VCaP (cell line): ENCODE data around the gene DYRK2.

Source experiments
- H3K27ac ChIP-seq: fragments of 450-650 bp; 2 replicates; pipeline ENCODE4 v1.5.1; 2017
- TF ChIP-seq, protein P1 (sequence below): fragments of 450-650 bp; conservative IDR thresholded peaks from 2 replicates; pipeline ENCODE4 v1.5.1; 2017; ENCODE audit warnings: mild to moderate bottlenecking, moderate library complexity

DYRK2 gene

DNA sequence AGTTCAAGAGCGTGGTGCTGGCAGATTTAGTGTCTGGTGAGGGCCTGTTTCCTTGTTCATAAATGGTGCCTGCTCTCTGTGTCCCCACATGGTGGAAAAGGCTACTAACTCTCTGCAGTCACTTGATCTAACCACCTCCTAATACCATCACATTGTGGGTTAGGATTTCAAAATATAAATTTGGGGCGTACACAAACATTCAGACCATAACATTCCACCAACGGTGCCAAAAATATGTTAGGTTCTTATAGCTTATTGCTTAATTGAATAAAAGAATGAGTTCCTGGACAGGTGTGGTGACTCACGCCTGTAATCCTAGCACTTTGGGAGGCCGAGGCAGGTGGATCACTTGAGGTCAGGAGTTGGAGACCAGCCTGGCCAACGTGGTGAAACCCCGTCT, 3.4 kb upstream of the DYRK2 start:
- TF ChIP-seq, protein P1, sequence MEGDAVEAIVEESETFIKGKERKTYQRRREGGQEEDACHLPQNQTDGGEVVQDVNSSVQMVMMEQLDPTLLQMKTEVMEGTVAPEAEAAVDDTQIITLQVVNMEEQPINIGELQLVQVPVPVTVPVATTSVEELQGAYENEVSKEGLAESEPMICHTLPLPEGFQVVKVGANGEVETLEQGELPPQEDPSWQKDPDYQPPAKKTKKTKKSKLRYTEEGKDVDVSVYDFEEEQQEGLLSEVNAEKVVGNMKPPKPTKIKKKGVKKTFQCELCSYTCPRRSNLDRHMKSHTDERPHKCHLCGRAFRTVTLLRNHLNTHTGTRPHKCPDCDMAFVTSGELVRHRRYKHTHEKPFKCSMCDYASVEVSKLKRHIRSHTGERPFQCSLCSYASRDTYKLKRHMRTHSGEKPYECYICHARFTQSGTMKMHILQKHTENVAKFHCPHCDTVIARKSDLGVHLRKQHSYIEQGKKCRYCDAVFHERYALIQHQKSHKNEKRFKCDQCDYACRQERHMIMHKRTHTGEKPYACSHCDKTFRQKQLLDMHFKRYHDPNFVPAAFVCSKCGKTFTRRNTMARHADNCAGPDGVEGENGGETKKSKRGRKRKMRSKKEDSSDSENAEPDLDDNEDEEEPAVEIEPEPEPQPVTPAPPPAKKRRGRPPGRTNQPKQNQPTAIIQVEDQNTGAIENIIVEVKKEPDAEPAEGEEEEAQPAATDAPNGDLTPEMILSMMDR: no peak
- no peak overlapping the region for H3K27ac ChIP-seq

DNA sequence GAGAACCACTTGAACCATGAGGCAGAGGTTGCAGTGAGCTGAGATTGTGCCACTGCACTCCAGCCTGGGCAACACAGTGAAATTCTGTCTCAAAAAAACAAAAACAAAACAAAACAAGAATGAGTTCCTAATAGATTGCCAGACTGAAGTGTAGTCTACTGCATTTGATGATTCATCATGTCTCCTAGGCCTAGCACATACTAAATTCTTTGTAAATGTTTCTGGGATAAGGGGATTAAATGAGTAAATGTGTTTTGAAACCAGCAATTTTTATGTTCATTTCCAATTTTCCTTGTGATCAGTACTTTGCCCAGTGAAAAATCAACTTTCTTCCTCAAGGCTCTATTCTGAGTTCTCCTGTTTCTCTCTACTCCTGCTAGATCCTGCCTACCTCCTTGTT, 2.9 kb upstream of the DYRK2 start:
- TF ChIP-seq, protein P1: no peak
- H3K27ac ChIP-seq: no peak overlapping the region

DNA sequence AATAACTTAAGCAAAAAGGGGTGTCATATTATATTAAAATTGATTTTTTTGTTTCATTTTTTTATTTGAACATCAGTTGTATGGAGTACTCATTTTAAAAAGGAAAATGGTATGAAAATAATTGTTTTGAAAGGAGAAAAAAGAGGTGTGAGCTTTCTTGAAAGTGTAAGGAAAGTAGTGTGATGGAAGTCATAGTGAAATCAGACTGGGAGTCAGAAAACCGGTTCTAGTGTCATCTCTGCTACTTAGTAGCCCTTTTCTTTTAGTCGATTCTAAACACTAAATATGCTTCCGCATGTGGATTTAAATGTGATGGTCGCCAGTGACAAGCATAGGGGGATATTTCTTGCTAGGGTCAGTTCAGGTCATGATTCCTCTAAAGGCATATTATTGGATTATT, 1.8 kb upstream of the DYRK2 start:
- TF ChIP-seq, protein P1: no peak
- H3K27ac ChIP-seq: no peak overlapping the region

DNA sequence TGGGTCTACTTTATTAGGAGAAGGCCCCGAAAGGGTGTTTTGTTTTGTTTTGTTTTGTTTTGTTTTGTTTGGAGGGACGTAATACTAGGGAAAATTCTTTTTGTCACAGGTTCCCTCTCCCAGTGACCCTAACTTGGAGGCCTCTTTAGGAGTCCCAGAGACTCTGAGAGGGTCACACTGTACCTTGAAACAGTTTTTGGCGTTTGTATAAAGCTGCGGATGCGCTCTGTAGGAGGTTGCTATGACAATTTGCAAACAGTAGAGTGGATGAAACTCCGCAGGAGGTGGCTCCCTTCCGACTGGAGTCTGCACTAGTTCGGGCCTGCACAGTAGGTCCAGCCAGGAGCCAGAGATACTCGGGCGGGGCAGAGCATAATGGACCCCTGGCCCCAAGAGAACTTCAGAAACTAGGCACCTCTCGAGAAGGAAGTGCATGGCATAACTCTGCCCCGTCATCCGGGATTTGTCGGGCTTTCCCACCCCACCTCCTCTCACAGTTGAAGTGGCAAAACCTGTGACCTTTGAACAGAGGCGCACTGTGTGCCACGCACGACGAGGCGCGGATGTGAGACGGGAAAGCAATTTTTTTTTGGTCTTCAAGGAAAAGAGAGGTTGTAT, 1.3 kb upstream of the DYRK2 start:
- H3K27ac ChIP-seq: peak overlapping the region; percentile 92; the same call in 1 of the 2 replicates
- TF ChIP-seq, protein P1: no peak

DNA sequence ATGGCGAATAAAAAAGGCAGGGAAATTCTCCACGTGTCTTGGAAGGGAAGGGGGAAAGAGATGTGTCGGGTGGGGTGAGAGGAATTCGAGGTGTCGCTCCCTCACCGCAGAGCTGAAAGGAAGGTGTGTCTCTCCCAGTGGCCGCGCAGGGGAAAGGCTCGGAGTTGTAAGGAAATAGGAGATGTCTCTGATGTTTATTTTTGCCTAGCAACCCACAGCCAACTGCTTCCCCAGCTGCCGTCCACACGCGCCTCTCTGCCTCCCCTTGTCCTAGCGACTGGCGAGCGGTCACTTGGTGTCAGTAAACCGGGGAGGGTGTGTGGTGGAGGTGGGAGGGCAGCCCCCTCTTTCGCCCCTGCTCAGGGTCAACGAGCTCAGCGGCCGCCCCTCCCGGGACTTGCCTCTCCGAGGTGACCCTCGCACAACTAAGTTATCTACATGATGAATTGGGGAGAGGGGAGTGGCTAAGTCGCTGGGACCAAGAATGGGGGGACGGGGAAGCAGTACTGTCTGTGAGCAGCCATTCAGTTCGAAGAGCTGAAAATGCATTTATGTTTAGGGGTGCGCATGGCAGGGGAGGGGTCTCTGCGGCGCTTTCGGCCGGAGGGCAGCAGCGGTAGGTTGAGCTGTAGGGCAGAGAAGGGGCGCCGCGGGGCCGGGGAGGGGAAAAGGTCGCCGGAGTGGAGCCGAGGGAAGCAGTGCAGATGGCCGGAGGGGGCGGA, 585 bp upstream of the DYRK2 start:
- H3K27ac ChIP-seq: peak overlapping the region; percentile 92

DNA sequence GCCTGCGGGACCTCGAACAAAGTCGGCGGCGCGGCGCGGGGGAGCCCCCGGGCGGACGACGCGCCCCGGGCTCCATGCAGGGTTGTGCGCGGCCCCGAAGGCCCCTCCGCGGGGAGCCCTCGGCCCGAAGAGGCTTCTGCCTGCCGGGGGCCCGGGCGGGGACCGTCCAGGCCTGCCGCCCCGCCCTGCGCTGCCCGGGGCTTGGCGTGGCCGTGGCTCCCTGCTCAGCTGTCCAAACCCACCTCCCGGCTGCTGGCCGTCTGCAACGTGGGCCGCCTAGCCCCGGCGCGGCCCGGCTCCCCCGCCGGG, 670 bp downstream of the DYRK2 start:
- TF ChIP-seq, protein P1: no peak
- H3K27ac ChIP-seq: peak overlapping the region; percentile 92

More for the DNA sequence above, 585 bp upstream of the DYRK2 start:
- TF ChIP-seq, protein P1: peak; percentile 66

DNA sequence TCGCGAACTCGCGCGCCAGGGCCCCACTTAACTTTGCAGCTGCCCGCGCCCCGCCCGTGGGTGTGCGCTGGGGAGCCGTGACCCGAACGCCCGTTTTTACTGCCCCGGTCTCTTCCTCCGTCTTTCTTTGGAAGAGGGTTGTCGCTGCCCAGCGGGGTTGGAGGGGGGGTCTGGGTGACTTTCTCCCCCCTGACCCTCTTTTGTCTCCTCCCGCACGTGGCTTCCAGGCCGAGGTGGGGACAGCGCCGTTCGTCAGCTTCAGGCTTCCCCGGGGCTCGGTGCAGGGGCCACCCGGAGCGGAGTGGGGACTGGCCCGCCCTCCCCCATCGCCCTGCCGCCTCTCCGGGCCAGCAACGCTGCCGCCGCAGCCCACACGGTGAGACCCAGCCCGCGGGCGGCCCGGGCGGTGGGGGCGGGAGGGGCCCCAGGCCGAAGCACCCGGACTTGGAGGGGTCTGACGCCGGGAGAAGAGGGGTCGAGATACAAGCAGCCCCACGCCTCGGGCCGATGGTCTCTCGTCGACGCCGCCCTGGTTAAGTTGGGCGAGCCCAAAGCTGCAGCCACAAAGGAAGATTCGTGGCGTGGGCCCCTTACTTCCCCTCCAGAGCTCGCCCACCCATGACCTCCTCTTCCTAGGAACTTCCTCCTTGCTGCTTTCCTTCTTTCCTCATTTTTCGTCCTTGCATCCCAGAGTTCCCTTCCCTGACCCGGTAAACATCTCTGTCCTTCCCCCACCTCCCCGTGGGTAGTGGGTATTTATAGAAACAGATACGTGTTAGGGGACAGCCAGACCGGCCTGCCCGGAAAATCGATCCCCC, 1.2 kb downstream of the DYRK2 start:
- peak overlapping the region; percentile 92 for H3K27ac ChIP-seq
- TF ChIP-seq, protein P1: no peak
